ENCODE measurements around the gene PLSCR1.

- TF ChIP-seq BRF1 (IDR thresholded peaks at IDR 0.05; ENCODE audit: borderline replicate concordance, extremely low read depth, insufficient read length): no peak
- no peak for TF ChIP-seq ZNF354B (CRISPR knock-in tag; IDR thresholded peaks at IDR 0.05)
- no peak for TF ChIP-seq SRF (CRISPR knock-in tag; IDR thresholded peaks at IDR 0.05)
- TF ChIP-seq SMARCB1 (IDR thresholded peaks at IDR 0.05; ENCODE audit: insufficient read length, low read depth): no peak
- no peak for TF ChIP-seq PHF21A (IDR thresholded peaks at IDR 0.05; ENCODE audit: borderline replicate concordance, low read depth)
- no peak for TF ChIP-seq ZNF644 (tag; IDR thresholded peaks at IDR 0.05; ENCODE audit: low read depth)
- no peak for TF ChIP-seq ZNF24 (IDR thresholded peaks at IDR 0.05)
- no peak for TF ChIP-seq ZNF311 (CRISPR knock-in tag; IDR thresholded peaks at IDR 0.05)
- no peak for TF ChIP-seq MYC (IDR thresholded peaks at IDR 0.05; ENCODE audit: low read depth, low read length)
- no peak for TF ChIP-seq MYC (CRISPR knock-in tag; IDR thresholded peaks at IDR 0.05; ENCODE audit: borderline replicate concordance, low read depth)
These were observed 50.6 kb downstream of the PLSCR1 start for GRCh38 chr3:146493761-146494160.

Data from K562 (cell line).